Measurements from ENCODE around the gene MYH15. TPM values are rescaled to one million over a fixed set of nuclear protein-coding genes. Genes with fewer than 3 reads are reported as not detected.

MYH15 gene
- total RNA-seq, 6 donors from 2014 or later, result 0.20 to 7.3 (median 0.93) TPM

GRCh38 chr3:108438542-108438941, 71.9 kb downstream of the MYH15 start:
- no peak overlapping the region for H3K27ac ChIP-seq
- TF ChIP-seq EP300 (IDR thresholded peaks at IDR 0.05) (no peak), POLR2A (IDR thresholded peaks at IDR 0.05) (no peak), POLR2AphosphoS5 (IDR thresholded peaks at IDR 0.05) (no peak), CTCF (IDR thresholded peaks at IDR 0.05) (no peak)

DNA sequence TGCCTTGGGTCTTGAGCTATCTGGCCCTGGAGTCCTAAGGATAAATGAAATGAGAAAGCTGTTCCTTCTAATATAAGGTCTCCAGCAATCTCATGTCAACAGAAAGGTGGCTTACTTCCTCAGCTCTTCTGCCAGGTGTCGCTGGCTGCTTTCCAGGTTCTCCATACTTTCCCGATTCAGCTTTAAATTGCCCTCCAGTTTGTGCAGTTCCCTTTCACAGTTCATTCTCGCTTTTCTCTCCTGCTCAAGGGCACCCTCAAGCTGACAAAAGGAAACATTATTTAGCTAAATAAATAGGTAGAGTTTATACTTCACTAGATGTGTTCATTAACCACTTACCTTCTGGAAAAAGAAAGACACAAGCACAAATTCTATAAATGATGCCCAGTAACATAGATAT, 73.0 kb downstream of the MYH15 start:
- WGBS, 2 donors, result 34 to 35% methylated on average over 3 of the region's 3 CpGs

More at GRCh38 chr3:108438542-108438941, 71.9 kb downstream of the MYH15 start:
- H3K4me3 ChIP-seq, result no peak overlapping the region
- no peaks in the 10 kb centered on the region for H3K4me1 ChIP-seq
- H3K9me3 ChIP-seq, result no peaks in the 10 kb centered on the region
- no peak for DNase-seq
- H3K36me3 ChIP-seq, result no peaks in the 10 kb centered on the region
- ATAC-seq (ENCODE audit: low FRiP score in 2 of 2), result no peak
- no peaks in the 10 kb centered on the region for H3K27me3 ChIP-seq

GRCh38 chr3:108433928-108434327, 76.5 kb downstream of the MYH15 start:
- ATAC-seq (ENCODE audit: low FRiP score in 2 of 2) (no peak), DNase-seq (no peak)
- H3K4me1 ChIP-seq, result no peaks in the 10 kb centered on the region
- H3K4me3 ChIP-seq, result no peak overlapping the region
- H3K27ac ChIP-seq, result no peak overlapping the region
- 80 to 82% methylated on average over 1 of the region's 1 CpG for WGBS, 2 donors
- TF ChIP-seq POLR2A (IDR thresholded peaks at IDR 0.05), result no peak
- no peak for TF ChIP-seq POLR2AphosphoS5 (IDR thresholded peaks at IDR 0.05)
- TF ChIP-seq EP300 (IDR thresholded peaks at IDR 0.05), result no peak
- no peak for TF ChIP-seq CTCF (IDR thresholded peaks at IDR 0.05)
- no peaks in the 10 kb centered on the region for H3K36me3 ChIP-seq
- peaks cover 0 to 7% (median 0%) of the 10 kb centered on the region in 4 donors for H3K9me3 ChIP-seq
- H3K27me3 ChIP-seq, result no peaks in the 10 kb centered on the region

More for the DNA sequence above, 73.0 kb downstream of the MYH15 start:
- no peaks in the 10 kb centered on the region for H3K4me1 ChIP-seq
- TF ChIP-seq EP300 (IDR thresholded peaks at IDR 0.05), result no peak
- ATAC-seq (ENCODE audit: low FRiP score in 2 of 2), result no peak
- H3K27me3 ChIP-seq, result no peaks in the 10 kb centered on the region
- no peak overlapping the region for H3K4me3 ChIP-seq
- H3K27ac ChIP-seq, result no peak overlapping the region
- H3K9me3 ChIP-seq, result peaks cover 0 to 6% (median 0%) of the 10 kb centered on the region in 4 donors
- H3K36me3 ChIP-seq, result no peaks in the 10 kb centered on the region
- DNase-seq, result peak in 1 of 2 donors; percentile 26

GRCh38 chr3:108432431-108432830, 78.0 kb downstream of the MYH15 start:
- DNase-seq, result no peak
- no peak overlapping the region for H3K27ac ChIP-seq
- H3K27me3 ChIP-seq, result no peaks in the 10 kb centered on the region
- TF ChIP-seq CTCF (IDR thresholded peaks at IDR 0.05), result no peak
- TF ChIP-seq EP300 (IDR thresholded peaks at IDR 0.05), result no peak
- no peak for TF ChIP-seq POLR2A (IDR thresholded peaks at IDR 0.05)
- no peak for TF ChIP-seq POLR2AphosphoS5 (IDR thresholded peaks at IDR 0.05)
- no peaks in the 10 kb centered on the region for H3K4me1 ChIP-seq
- H3K4me3 ChIP-seq, result no peak overlapping the region
- H3K36me3 ChIP-seq, result no peaks in the 10 kb centered on the region
- H3K9me3 ChIP-seq, result peaks cover 0 to 7% (median 0%) of the 10 kb centered on the region in 4 donors
- no peak for ATAC-seq (ENCODE audit: low FRiP score in 2 of 2)
- 80 to 90% methylated on average over 2 to 5 of the region's 5 CpGs for WGBS, 2 donors

GRCh38 chr3:108430540-108430939, 79.9 kb downstream of the MYH15 start:
- Histone ChIP-seq H3K4me1 (no peaks in the 10 kb centered on the region), H3K4me3 (no peak overlapping the region), H3K27me3 (no peaks in the 10 kb centered on the region), H3K9me3 (peaks cover 0 to 7% (median 0%) of the 10 kb centered on the region in 4 donors), H3K27ac (no peak overlapping the region), H3K36me3 (no peaks in the 10 kb centered on the region)
- TF ChIP-seq CTCF (IDR thresholded peaks at IDR 0.05) (no peak), EP300 (IDR thresholded peaks at IDR 0.05) (no peak), POLR2A (IDR thresholded peaks at IDR 0.05) (no peak)
- ATAC-seq (ENCODE audit: low FRiP score in 2 of 2) (no peak), DNase-seq (no peak)
- 95 to 100% methylated on average over 1 of the region's 1 CpG for WGBS, 2 donors

Measured in upper lobe of left lung (tissue), 6 donors.